GM19238 (cell line): ENCODE data around the gene ADGRG2.
"Not testable (repeated sequence)": the region's sequence is repeated elsewhere in the genome, so short reads cannot be mapped to it uniquely, and the experiment has no call there.

Source experiments
- DNase-seq: peaks from one replicate; pipeline ENCODE4 v3.0.0; 2011; ENCODE audit warnings: low spot score; ENCODE audit not compliant: insufficient read length

Gene ADGRG2

DNA sequence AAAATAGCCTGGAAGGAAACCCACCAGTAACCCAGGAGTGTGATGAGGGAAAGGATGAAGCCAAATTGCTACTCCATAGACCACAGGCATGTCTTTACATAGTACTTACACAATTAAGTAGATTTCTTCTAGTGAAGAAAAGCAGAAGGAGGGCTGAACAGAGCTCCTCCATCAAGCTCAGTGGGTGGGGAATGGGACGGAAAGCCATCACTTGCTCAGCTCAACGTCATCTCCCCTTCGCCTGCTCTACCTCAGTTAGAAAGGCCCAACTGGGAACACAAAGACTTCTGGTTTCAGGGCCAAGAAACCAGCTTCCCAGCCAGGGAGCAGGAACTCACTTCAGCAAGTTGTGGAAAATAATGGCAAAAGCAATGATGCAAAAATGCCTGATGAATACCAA is 36.6 kb downstream of the ADGRG2 start:
- DNase-seq: no peak

GRCh38 chrX:19075754-19076153 is 46.5 kb downstream of the ADGRG2 start:
- no peak for DNase-seq

DNA sequence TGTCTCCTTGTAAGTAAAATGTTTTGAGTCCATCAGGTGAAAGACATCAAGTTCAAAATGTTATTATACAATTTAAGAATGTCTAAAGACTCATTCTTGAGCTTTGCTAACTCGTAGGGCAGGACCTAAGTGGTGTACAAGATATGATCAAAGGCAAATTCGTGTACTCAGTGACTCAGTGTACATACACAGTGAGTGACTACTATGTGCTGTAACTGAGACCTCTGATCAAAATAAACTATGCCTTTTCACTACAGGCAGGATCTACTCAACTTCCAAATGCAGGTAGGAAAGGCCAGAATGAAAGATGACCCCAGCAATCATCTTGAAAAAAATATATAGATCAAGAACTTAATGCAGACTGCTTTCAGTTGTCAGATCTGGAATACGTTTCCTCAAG is 49.9 kb downstream of the ADGRG2 start:
- no peak for DNase-seq

- no peak for DNase-seq
Measured at GRCh38 chrX:19070555-19070994, 51.7 kb downstream of the ADGRG2 start.

GRCh38 chrX:19066987-19067386 is 55.3 kb downstream of the ADGRG2 start:
- DNase-seq: not testable (repeated sequence)

DNA sequence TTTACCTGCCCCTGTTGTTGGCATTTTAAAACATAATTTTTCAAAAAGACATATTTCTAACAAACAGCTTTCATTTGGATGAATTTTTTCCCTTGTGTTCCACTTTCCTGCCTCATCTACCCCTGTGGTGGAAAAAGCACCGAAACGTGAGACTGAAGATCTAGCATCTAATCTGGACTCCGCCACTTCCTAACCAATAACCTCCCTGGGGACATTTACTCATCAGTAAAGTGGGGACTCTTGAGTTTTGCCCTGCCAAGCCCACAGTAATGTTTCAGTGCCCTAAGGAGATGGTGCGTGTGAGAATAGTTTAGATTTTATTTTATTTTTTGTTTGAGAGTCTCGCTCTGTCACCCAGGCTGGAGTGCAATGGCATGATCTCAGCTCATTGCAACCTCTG is 56.7 kb downstream of the ADGRG2 start:
- DNase-seq: no peak

GRCh38 chrX:19064175-19064574 is 58.1 kb downstream of the ADGRG2 start:
- no peak for DNase-seq

DNA sequence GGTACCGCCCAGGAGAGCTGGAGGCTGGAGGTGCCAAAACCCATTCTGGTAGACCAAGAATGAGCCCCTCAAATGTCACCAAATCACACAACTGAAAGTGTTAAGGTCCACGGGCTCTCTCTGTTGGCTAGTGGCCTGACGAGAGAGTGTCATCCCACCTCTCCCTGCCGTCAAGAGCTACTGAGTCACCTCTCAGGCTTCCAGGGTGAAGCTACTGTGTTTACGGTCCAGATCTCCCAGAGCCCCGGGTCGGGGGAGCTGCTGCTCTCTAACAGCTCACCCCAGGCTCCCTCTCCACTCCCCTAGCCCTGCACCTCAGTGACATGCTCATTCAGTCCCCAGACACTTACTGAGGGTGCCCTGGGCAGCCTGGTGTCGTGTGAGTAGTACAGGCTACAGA is 59.2 kb downstream of the ADGRG2 start:
- no peak for DNase-seq

DNA sequence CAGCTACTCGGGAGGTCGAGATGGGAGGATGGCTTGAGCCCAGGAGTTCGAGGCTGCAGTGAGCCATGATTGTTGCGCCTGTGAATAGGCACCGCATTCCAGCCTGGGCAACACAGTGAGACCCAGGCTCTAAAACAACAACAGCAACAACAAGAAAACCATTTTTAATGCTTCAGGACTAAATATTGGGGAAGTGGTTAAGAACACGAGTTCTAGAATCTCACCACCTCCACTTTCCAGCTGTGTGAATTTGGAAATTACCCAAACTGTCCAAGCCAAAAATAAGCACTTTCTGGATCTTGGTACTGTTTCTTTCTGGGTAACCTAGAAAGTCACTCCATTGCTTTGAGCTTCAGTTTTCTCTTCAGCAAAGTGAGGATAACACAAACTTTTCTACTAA is 63.2 kb downstream of the ADGRG2 start:
- DNase-seq: no peak

DNA sequence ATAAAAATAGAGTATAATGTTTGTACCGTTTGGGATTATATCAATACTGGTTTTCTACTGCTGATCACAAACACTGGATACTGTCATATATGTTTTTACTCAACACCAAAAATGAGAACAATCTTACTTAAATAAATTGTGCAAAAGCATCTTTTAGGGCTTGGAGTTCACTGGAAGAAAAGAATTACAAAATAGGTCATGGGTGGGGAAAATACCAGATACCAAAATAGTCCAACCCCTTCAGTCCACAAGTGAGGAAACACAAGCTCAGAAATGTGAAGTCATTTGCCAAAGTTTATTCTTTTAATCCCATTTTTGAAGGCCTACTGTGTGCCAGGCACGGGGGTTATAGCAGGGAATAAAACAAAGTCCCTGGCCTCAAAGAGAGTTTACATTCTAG is 64.4 kb downstream of the ADGRG2 start:
- no peak for DNase-seq

GRCh38 chrX:19049110-19049509 is 73.2 kb downstream of the ADGRG2 start:
- no peak for DNase-seq

- no peak for DNase-seq
Measured at GRCh38 chrX:19046343-19047215, 75.7 kb downstream of the ADGRG2 start.

- no peak for DNase-seq
Measured at GRCh38 chrX:19040373-19040772, 81.9 kb downstream of the ADGRG2 start.

DNA sequence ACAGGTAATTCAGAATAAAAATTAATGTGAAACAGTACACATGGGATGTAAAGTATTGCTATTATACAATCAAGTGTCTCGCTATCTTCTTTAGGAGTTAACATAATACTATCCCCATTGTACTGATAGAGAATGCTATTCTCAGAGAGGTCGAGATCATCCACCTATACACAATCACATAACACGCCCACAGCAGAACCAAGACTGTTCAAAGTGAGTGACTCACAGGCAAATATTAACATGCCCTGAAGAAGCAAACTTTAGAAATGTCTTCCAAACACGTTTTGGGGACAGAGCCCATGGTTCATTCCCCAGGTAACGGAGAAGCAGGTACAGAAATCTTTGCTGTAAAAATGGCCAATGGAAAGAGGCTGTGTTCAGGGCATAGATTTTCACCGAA is 88.2 kb downstream of the ADGRG2 start:
- DNase-seq: no peak

- DNase-seq: no peak
Measured at GRCh38 chrX:19030805-19031204, 91.5 kb downstream of the ADGRG2 start.

DNA sequence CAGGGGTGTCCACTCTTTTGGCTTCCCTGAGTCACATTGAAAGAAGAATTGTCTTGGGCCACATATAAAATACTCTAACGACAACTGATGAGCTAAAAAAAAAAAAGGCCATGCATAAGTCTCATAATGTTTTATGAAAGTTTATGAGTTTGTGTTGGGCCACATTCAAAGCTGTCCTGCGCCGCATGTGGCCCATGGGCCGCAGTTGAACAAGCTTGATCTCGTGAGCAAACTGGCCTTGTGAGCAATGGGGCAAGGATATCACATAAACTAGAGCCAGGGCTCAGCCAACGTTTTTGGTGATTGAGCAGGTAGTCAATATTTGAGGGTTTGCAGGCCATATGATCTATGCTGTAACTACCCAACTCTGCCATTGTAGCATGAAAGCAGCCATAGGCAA is 93.7 kb downstream of the ADGRG2 start:
- no peak for DNase-seq

DNA sequence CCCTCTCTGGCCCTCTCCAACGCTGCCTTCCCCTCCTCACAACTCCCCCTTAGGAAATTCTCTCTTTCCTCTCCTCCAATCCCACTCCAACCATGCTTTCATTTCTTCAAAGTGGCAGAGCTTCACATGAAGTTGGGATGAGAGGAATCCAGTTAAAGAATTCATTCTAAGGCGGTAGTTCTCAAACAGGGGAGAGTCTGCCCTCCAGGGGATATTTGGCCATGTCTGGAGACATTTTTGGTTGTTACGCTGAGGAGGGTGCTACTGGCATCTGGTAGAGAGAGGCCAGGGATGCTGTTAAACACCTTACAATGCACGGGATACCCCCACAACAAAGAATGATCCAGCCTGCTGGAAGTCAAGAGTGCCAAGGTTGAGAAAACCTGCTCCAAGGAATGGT is 97.9 kb downstream of the ADGRG2 start:
- no peak for DNase-seq

DNA sequence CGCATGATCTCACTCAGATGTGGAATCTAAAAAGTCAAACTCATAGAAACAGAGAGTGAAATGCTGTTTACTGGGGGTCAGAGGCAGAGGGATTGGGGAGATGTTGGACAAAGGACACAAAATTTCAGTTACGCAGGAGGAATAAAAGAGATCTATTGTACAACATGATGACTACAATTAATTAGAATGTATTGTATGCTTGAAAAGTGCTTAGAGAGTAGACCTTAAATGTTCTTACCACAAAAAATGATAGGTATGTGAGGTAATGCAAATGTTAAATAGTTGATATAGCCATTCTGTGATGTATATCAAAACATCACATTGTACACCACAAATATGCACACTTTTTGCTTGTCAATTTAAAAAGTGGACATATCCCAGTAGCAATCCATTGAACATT is 102.3 kb downstream of the ADGRG2 start:
- DNase-seq: no peak

GRCh38 chrX:19017271-19017670 is 105.0 kb downstream of the ADGRG2 start:
- no peak for DNase-seq

- DNase-seq: not testable (repeated sequence)
Measured at GRCh38 chrX:19016614-19017013, 105.7 kb downstream of the ADGRG2 start.

GRCh38 chrX:19007868-19008267 is 114.4 kb downstream of the ADGRG2 start:
- no peak for DNase-seq

DNA sequence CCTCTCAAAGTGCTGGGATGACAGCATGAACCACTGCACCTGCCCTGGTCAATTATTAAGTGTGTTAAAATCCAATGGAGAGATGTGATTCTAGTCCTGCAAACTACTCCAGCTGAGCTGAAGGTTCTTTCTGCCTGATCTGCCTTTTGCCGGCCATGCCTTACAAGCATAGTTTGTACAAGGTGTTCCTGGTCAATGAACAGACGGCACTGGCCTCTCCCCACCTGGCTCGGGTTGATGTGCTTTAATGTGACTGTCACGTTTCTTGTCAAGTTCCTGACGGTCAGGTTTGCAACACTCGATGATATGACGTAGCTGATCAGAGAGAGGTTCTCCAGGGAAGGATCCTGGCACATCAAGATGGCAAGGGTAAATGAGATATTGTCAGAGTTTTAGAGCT is 115.3 kb downstream of the ADGRG2 start:
- no peak for DNase-seq

GRCh38 chrX:19005909-19006308 is 116.4 kb downstream of the ADGRG2 start:
- no peak for DNase-seq
